IPS-18c (cell line): ENCODE measurements around the gene TCTN2.

Source experiments
- H3K4me3 ChIP-seq: 2 replicates; pipeline ENCODE4 v1.7.0; 2013; ENCODE audit warnings: low read depth, mild to moderate bottlenecking, low read length, moderate library complexity; ENCODE audit not compliant: insufficient read depth
- H3K9me3 ChIP-seq: one replicate; pipeline ENCODE4 v1.6.1; 2013; ENCODE audit warnings: mild to moderate bottlenecking, low read length, moderate library complexity; ENCODE audit not compliant: control insufficient read depth, insufficient read depth

Gene TCTN2

GRCh38 chr12:123754041-123754772, 83.3 kb downstream of the TCTN2 start:
- no peak overlapping the region for H3K4me3 ChIP-seq
- no peaks in the 10 kb centered on the region for H3K9me3 ChIP-seq

DNA sequence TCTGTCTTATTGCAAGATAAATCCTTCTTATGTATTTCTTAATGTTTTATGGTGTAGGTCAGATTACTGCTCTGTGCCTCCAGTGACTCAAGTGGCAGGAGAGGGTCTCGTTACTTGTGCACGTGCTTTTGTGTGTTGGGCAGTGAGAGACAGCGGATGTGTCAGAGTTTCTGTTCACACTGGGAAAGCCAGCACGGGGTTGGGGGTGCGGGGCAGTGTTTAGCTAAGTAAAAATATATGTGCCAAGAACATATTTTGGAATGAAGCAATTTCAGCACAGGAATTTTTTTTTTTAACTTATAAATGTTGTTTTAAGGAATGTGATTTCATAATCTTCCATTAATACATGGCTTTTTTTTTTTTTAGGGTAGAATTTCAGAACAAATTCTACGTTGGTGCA, 86.6 kb downstream of the TCTN2 start:
- Histone ChIP-seq H3K4me3 (no peak overlapping the region), H3K9me3 (no peaks in the 10 kb centered on the region)
